Measurements from ENCODE around the gene RGMA. TPM values are rescaled to one million over a fixed set of nuclear protein-coding genes. Genes with fewer than 3 reads are reported as not detected.

RGMA gene
- total and polyA plus RNA-seq, 2 donors (not counting 1 experiment from before 2014, with no cell fraction given) = not detected

- Mint-ChIP-seq H3K4me1 (no peaks in the 10 kb centered on the region), H3K4me3 (no peak overlapping the region), H3K9me3 (ENCODE audit: insufficient read depth) (no peaks in the 10 kb centered on the region), H3K27ac (no peak overlapping the region), H3K27me3 (peaks cover 61% of the 10 kb centered on the region)
- intact Hi-C loops (cut with micrococcal nuclease) = no loop called here
- ATAC-seq (ENCODE audit: low read depth) = no peak
- no peak overlapping the region for H2AFZ ChIP-seq (ENCODE audit: insufficient read depth, low read depth, low read length, poor library complexity, severe bottlenecking)
- H3K4me3 ChIP-seq (ENCODE audit: control extremely low read depth in 1 of 5, extremely low read depth in 1 of 5, insufficient read depth in 1 of 5, low read depth in 2 of 5, low read length in 4 of 5) = no peak overlapping the region
- no peak overlapping the region for H3K9ac ChIP-seq (ENCODE audit: low read length)
- no peaks in the 10 kb centered on the region for H3K79me2 ChIP-seq (ENCODE audit: control insufficient read depth, insufficient read depth, low read length)
- no peaks in the 10 kb centered on the region for H3K9me3 ChIP-seq (ENCODE audit: control extremely low read depth in 1 of 3, control insufficient read depth in 2 of 3, insufficient read depth in 1 of 3, low read length in 2 of 3)
- CTCF ChIA-PET = no interaction called here
- no peaks in the 10 kb centered on the region for H3K36me3 ChIP-seq (replicated peaks in 1 of 2; ENCODE audit: control extremely low read depth in 1 of 2, control insufficient read depth in 1 of 2, extremely low read depth in 1 of 2, insufficient read depth in 2 of 2, low read length in 1 of 2)
- TF ChIP-seq EZH2 (IDR thresholded peaks at IDR 0.05; ENCODE audit: borderline replicate concordance, insufficient read depth, low read depth, low read length, poor library complexity, severe bottlenecking) (no peak), CTCF (IDR thresholded peaks at IDR 0.05) (no peak)
- WGBS (ENCODE audit: insufficient coverage) = 78% methylated on average over 6 of the region's 6 CpGs
- H4K20me1 ChIP-seq (ENCODE audit: control insufficient read depth, insufficient read depth, low read length, poor library complexity, severe bottlenecking) = no peaks in the 10 kb centered on the region
- no peak overlapping the region for H3K27ac ChIP-seq (ENCODE audit: low read length in 2 of 2)
- H3K4me2 ChIP-seq (replicated peaks; ENCODE audit: low read depth, low read length, poor library complexity, severe bottlenecking) = no peak overlapping the region
- H3K27me3 ChIP-seq (replicated peaks in 1 of 4; ENCODE audit: control extremely low read depth in 1 of 4, control insufficient read depth in 3 of 4, insufficient read depth in 4 of 4, low read length in 3 of 4) = peaks cover 0 to 13% (median under 1%) of the 10 kb centered on the region in 4 experiments
- POLR2A ChIA-PET = no interaction called here
- no peaks in the 10 kb centered on the region for H3K4me1 ChIP-seq (ENCODE audit: control insufficient read depth in 2 of 2, insufficient read depth in 2 of 2, low read length in 2 of 2)
- DNase-seq = no peak
These were observed 8.6 kb downstream of the RGMA start for GRCh38 chr15:93080451-93080850.

- Histone ChIP-seq H3K9ac (ENCODE audit: low read length) (no peak overlapping the region), H3K36me3 (replicated peaks in 1 of 2; ENCODE audit: control extremely low read depth in 1 of 2, control insufficient read depth in 1 of 2, extremely low read depth in 1 of 2, insufficient read depth in 2 of 2, low read length in 1 of 2) (no peaks in the 10 kb centered on the region), H3K79me2 (ENCODE audit: control insufficient read depth, insufficient read depth, low read length) (no peaks in the 10 kb centered on the region), H3K27me3 (replicated peaks in 1 of 4; ENCODE audit: control extremely low read depth in 1 of 4, control insufficient read depth in 3 of 4, insufficient read depth in 4 of 4, low read length in 3 of 4) (peaks cover 0 to 34% (median 5%) of the 10 kb centered on the region in 4 experiments), H3K4me1 (ENCODE audit: control insufficient read depth in 2 of 2, insufficient read depth in 2 of 2, low read length in 2 of 2) (peaks cover 5 to 11% of the 10 kb centered on the region in 2 donors), H3K4me2 (replicated peaks; ENCODE audit: low read depth, low read length, poor library complexity, severe bottlenecking) (no peak overlapping the region), H3K27ac (ENCODE audit: low read length in 2 of 2) (no peak overlapping the region), H2AFZ (ENCODE audit: insufficient read depth, low read depth, low read length, poor library complexity, severe bottlenecking) (no peak overlapping the region), H3K4me3 (ENCODE audit: control extremely low read depth in 1 of 5, extremely low read depth in 1 of 5, insufficient read depth in 1 of 5, low read depth in 2 of 5, low read length in 4 of 5) (no peak overlapping the region), H3K9me3 (ENCODE audit: control extremely low read depth in 1 of 3, control insufficient read depth in 2 of 3, insufficient read depth in 1 of 3, low read length in 2 of 3) (no peaks in the 10 kb centered on the region), H4K20me1 (ENCODE audit: control insufficient read depth, insufficient read depth, low read length, poor library complexity, severe bottlenecking) (no peaks in the 10 kb centered on the region)
- CTCF ChIA-PET = interaction anchor here (1.3 kb wide), 1 partner anchor 11 kb away, joined by 3 read pairs; no protein-coding TSS in a partner anchor
- POLR2A ChIA-PET = no interaction called here
- no peak for TF ChIP-seq CTCF (IDR thresholded peaks at IDR 0.05)
- no peak for TF ChIP-seq EZH2 (IDR thresholded peaks at IDR 0.05; ENCODE audit: borderline replicate concordance, insufficient read depth, low read depth, low read length, poor library complexity, severe bottlenecking)
- H3K4me3 Mint-ChIP-seq = no peak overlapping the region
- peaks cover 12% of the 10 kb centered on the region for H3K4me1 Mint-ChIP-seq
- no peak overlapping the region for H3K27ac Mint-ChIP-seq
- WGBS (ENCODE audit: insufficient coverage) = 86% methylated on average over 3 of the region's 5 CpGs
- DNase-seq (no peak), ATAC-seq (ENCODE audit: low read depth) (no peak)
- no peaks in the 10 kb centered on the region for H3K9me3 Mint-ChIP-seq (ENCODE audit: insufficient read depth)
- H3K27me3 Mint-ChIP-seq = peaks cover 60% of the 10 kb centered on the region
- intact Hi-C loops (cut with micrococcal nuclease) = no loop called here
These were observed 12.1 kb downstream of the RGMA start for GRCh38 chr15:93076875-93077274.
